SK-N-SH (cell line): ENCODE measurements around the gene RAB17. TPM values are rescaled to one million over a fixed set of nuclear protein-coding genes. Genes with fewer than 3 reads are reported as not detected.
A peak's percentile ranks its signal among the peaks of the same experiment; 100 is the strongest.

Experiments
- CTCF ChIA-PET: fragments of 300-600, 350-600 bp; formaldehyde crosslinking; extraction: SDS; loops from one replicate; lab custom pipeline; 2021; lab: Yijun Ruan, JAX
- POLR2A ChIA-PET: fragments of 350-600 bp; sonication (Branson Sonifier 250); formaldehyde crosslinking; extraction: SDS; loops from one replicate; lab custom pipeline; 2020; ENCODE audit warnings: antibody characterized with exemption, inconsistent platforms; lab: Yijun Ruan, JAX
- DNase-seq: peaks from one replicate; pipeline ENCODE4 v3.0.0; 2012
- H2AFZ ChIP-seq: fragments of 200-600 bp; sonication (generic); 2 replicates; pipeline ENCODE4 v1.8.1; 2016; ENCODE audit warnings: antibody characterized with exemption, mild to moderate bottlenecking, low read depth
- H3F3A ChIP-seq: fragments of 200-600 bp; sonication (generic); replicated peaks from 2 replicates; pipeline ENCODE3; 2016; ENCODE audit warnings: antibody characterized with exemption, mild to moderate bottlenecking; ENCODE audit not compliant: insufficient read depth
- H3K27ac ChIP-seq, 2 experiments: fragments of 200-500 bp in 1 of 2; fragments of 200-600 bp in 1 of 2; sonication (Bioruptor generic) in 1 of 2; sonication (generic), shearing (Covaris generic) in 1 of 2; 2 replicates each; pipeline versions ENCODE4 v1.5.1 to v1.6.1; 2014 to 2016; ENCODE audit warnings: low read depth in 2 of 2, inconsistent platforms in 1 of 2, low read length in 1 of 2, mild to moderate bottlenecking in 1 of 2, mixed read lengths in 1 of 2
- H3K27me3 ChIP-seq: fragments of 200-600 bp; sonication (generic), shearing (Covaris generic); 2 replicates; pipeline ENCODE4 v1.6.1; 2016; ENCODE audit warnings: mixed run types; ENCODE audit not compliant: insufficient read depth
- H3K36me3 ChIP-seq, 2 experiments: fragments of 200-500 bp in 1 of 2; fragments of 200-600 bp in 1 of 2; sonication (Bioruptor generic) in 1 of 2; sonication (generic) in 1 of 2; replicated peaks in 1 of 2; 2 replicates each; pipeline versions ENCODE3 to v1.5.1; 2014 to 2016; ENCODE audit warnings: low read length in 1 of 2, mild to moderate bottlenecking in 1 of 2; ENCODE audit not compliant: insufficient read depth in 2 of 2, control insufficient read depth in 1 of 2
- H3K4me1 ChIP-seq, 2 experiments: fragments of 200-500 bp in 1 of 2; fragments of 200-600 bp in 1 of 2; sonication (Bioruptor generic) in 1 of 2; sonication (generic), shearing (Covaris generic) in 1 of 2; 2 replicates each; pipeline versions ENCODE4 v1.5.1 to v1.6.1; 2014 to 2016; ENCODE audit warnings: low read depth in 1 of 2, low read length in 1 of 2, mixed run types in 1 of 2; ENCODE audit not compliant: insufficient read depth in 2 of 2, control insufficient read depth in 1 of 2
- H3K4me2 ChIP-seq: fragments of 200-600 bp; sonication (generic), shearing (Covaris generic); 2 replicates; pipeline ENCODE4 v1.6.1; 2017; ENCODE audit warnings: mixed run types
- H3K4me3 ChIP-seq, 2 experiments: fragments of 200-500 bp in 1 of 2; fragments of 200-600 bp in 1 of 2; sonication (Bioruptor generic) in 1 of 2; sonication (generic), shearing (Covaris generic) in 1 of 2; 2 replicates each; pipeline versions ENCODE4 v1.5.1 to v1.8.1; 2014 to 2016; ENCODE audit warnings: low read depth in 2 of 2, inconsistent platforms in 1 of 2, low read length in 1 of 2, mild to moderate bottlenecking in 1 of 2, mixed read lengths in 1 of 2, moderate library complexity in 1 of 2
- H3K79me2 ChIP-seq: fragments of 200-600 bp; sonication (generic); 2 replicates; pipeline ENCODE4 v1.8.1; 2017; ENCODE audit warnings: mild to moderate bottlenecking; ENCODE audit not compliant: insufficient read depth
- H3K9ac ChIP-seq: fragments of 200-600 bp; sonication (generic); 2 replicates; pipeline ENCODE4 v1.6.1; 2017; ENCODE audit warnings: mixed run types
- H3K9me2 ChIP-seq: fragments of 200-600 bp; sonication (generic); 2 replicates; pipeline ENCODE4 v1.6.1; 2017; ENCODE audit warnings: mixed run types
- H3K9me3 ChIP-seq: fragments of 200-600 bp; sonication (generic); 2 replicates; pipeline ENCODE4 v1.6.1; 2017; ENCODE audit warnings: mixed run types, mild to moderate bottlenecking, moderate library complexity
- H4K20me1 ChIP-seq: fragments of 200-600 bp; sonication (generic); 2 replicates; pipeline ENCODE4 v1.6.1; 2017; ENCODE audit warnings: mild to moderate bottlenecking, mixed run types; ENCODE audit not compliant: insufficient read depth
- CTCF ChIP-seq: fragments of 200-600 bp; sonication (generic); IDR thresholded peaks from 2 replicates; pipeline ENCODE4 v1.6.1; 2017; ENCODE audit warnings: antibody characterized with exemption, mild to moderate bottlenecking, moderate library complexity
- EZH2phosphoT487 ChIP-seq: fragments of 200-600 bp; sonication (generic); IDR thresholded peaks from 2 replicates; pipeline ENCODE4 v1.6.1; 2017; ENCODE audit warnings: low read depth, mixed run types, mild to moderate bottlenecking, antibody characterized with exemption, moderate library complexity, borderline replicate concordance
- FOXJ3 ChIP-seq: sonication (generic); formaldehyde crosslinking; IDR thresholded peaks from 2 replicates; pipeline ENCODE4 v1.5.1; 2020; ENCODE audit warnings: mild to moderate bottlenecking, missing genetic modification reagents
- GABPA ChIP-seq: IDR thresholded peaks from 2 replicates; pipeline ENCODE4 v1.4.0; 2012; ENCODE audit warnings: low read depth, mild to moderate bottlenecking
- GATA2 ChIP-seq: sonication (generic); formaldehyde crosslinking; IDR thresholded peaks from 2 replicates; pipeline ENCODE4 v1.5.0; 2020; ENCODE audit warnings: mild to moderate bottlenecking, missing genetic modification reagents
- MXI1 ChIP-seq: IDR thresholded peaks from 2 replicates; pipeline ENCODE4 v1.6.1; 2012; ENCODE audit warnings: mild to moderate bottlenecking, low read depth, low read length, improper control_type of control experiment
- NRF1 ChIP-seq: IDR thresholded peaks from 2 replicates; pipeline ENCODE4 v1.6.1; 2012; ENCODE audit warnings: low read depth, mild to moderate bottlenecking, low read length
- POLR2AphosphoS5 ChIP-seq: IDR thresholded peaks from 2 replicates; pipeline ENCODE4 v1.6.1; 2012; ENCODE audit warnings: low read depth, low read length
- RFX5 ChIP-seq: IDR thresholded peaks from 2 replicates; pipeline ENCODE4 v1.6.1; 2012; ENCODE audit warnings: mild to moderate bottlenecking, improper control_type of control experiment, low read length
- SIN3A ChIP-seq: IDR thresholded peaks from 2 replicates; pipeline ENCODE4 v1.6.1; 2012; ENCODE audit warnings: low read depth, mild to moderate bottlenecking, low read length, moderate library complexity, borderline replicate concordance
- TAF1 ChIP-seq: IDR thresholded peaks from 2 replicates; pipeline ENCODE4 v1.6.1; 2012; ENCODE audit warnings: low read depth, mild to moderate bottlenecking, low read length, moderate library complexity, borderline replicate concordance
- USF1 ChIP-seq: IDR thresholded peaks from 2 replicates; pipeline ENCODE4 v1.4.0; 2012; ENCODE audit warnings: low read depth, borderline replicate concordance
- WGBS: methylation state at CpG from one replicate; pipeline ENCODE4 v1.1.6; 2017; ENCODE audit warnings: low lambda C conversion rate; 5-methylcytosine and 5-hydroxymethylcytosine counted together
- polyA plus RNA-seq, 3 experiments: library from polyadenylated mRNA; depleted of rRNA; stranded (reverse); fragments of >200 nt; gene quantifications; 2 replicates each; pipeline ENCODE4 v1.2.3, GENCODE V29; 2012

Gene RAB17
- polyA plus RNA-seq, 1 of the 3 experiments (the other 2 are of a cell fraction): 0.10 TPM

GRCh38 chr2:237628247-237629187 is 38.0 kb upstream of the RAB17 start:
- Histone ChIP-seq H3K9me3 (no peaks in the 10 kb centered on the region), H3K27me3 (no peaks in the 10 kb centered on the region), H3F3A (peaks cover under 1% of the 10 kb centered on the region), H3K27ac (peak overlapping the region; percentile 10 to 53; a peak in 2 of 4 replicates), H3K4me3 (peak overlapping the region; percentile 71 to 78), H3K79me2 (peaks cover 54% of the 10 kb centered on the region), H3K4me1 (peaks cover 8 to 14% of the 10 kb centered on the region in 2 experiments), H3K9me2 (no peaks in the 10 kb centered on the region), H2AFZ (no peak overlapping the region), H3K36me3 (peaks cover 0 to 16% of the 10 kb centered on the region in 2 experiments), H3K9ac (peak overlapping the region; percentile 51), H4K20me1 (peaks cover 10% of the 10 kb centered on the region; the same call in 1 of the 2 replicates), H3K4me2 (peak overlapping the region; percentile 78)
- DNase-seq: no peak
- POLR2A ChIA-PET: interaction anchor here (0.6 kb wide), 1 partner anchor 12 kb away, joined by 3 read pairs; no protein-coding TSS in a partner anchor
- TF ChIP-seq MXI1 (no peak), TAF1 (0 out of 2 replicates have a peak, but pooled peaks have one; percentile 10), SIN3A (no peak), EZH2phosphoT487 (no peak), FOXJ3 (CRISPR knock-in tag) (no peak), RFX5 (no peak)
- 72% methylated on average over 14 of the region's 14 CpGs for WGBS
- CTCF ChIA-PET: interaction anchor here (1.0 to 1.5 kb wide), 3 partner anchors 10 to 74 kb away, joined by 3 to 6 read pairs (median 4); no protein-coding TSS in a partner anchor

- no peaks in the 10 kb centered on the region for H3K27me3 ChIP-seq
- peaks cover 45% of the 10 kb centered on the region for H3K79me2 ChIP-seq
- peak within 1 kb of the TSS; percentile 78 for H3K4me2 ChIP-seq
- CTCF ChIA-PET: interaction anchor here (0.8 to 1.5 kb wide), 5 partner anchors 11 to 117 kb away, joined by 3 to 6 read pairs (median 4); no protein-coding TSS in a partner anchor
- peaks cover 8 to 14% of the 10 kb centered on the region in 2 experiments for H3K4me1 ChIP-seq
- H4K20me1 ChIP-seq: peaks cover 10% of the 10 kb centered on the region; the same call in 1 of the 2 replicates
- H2AFZ ChIP-seq: no peak within 1 kb of the TSS
- peaks cover 5% of the 10 kb centered on the region for H3F3A ChIP-seq
- peak within 1 kb of the TSS; percentile 10 to 53; a peak in 3 of 4 replicates for H3K27ac ChIP-seq
- peak; percentile 95 for DNase-seq
- H3K9me3 ChIP-seq: no peaks in the 10 kb centered on the region
- 1% methylated on average over 16 of the region's 114 CpGs for WGBS
- TF ChIP-seq GATA2 (CRISPR knock-in tag) (no peak), CTCF (peak; percentile 20; the same call in 1 of the 2 replicates), GABPA (no peak), USF1 (peak; percentile 23; the same call in 1 of the 2 replicates), NRF1 (no peak), POLR2AphosphoS5 (no peak)
- TF ChIP-seq, all 33 proteins: peak for 2
- Histone ChIP-seq H3K9ac (peak within 1 kb of the TSS; percentile 51), H3K36me3 (peaks cover 0 to 13% of the 10 kb centered on the region in 2 experiments), H3K9me2 (no peaks in the 10 kb centered on the region), H3K4me3 (peak within 1 kb of the TSS; percentile 71 to 78)
- POLR2A ChIA-PET: no interaction called here
These were observed 37.1 kb upstream of the RAB17 start, which contains the start of gene LRRFIP1 for GRCh38 chr2:237627441-237628246. Gene LRRFIP1 (plus strand): TSS chr2:237627587. CDS start chr2:237627645, 58 bp downstream.
